BLaER1 treated with 17β-estradiol and CSF1 and Interleukin-3, amounts not matched to agents 10 nM and 100 nM (cell line): ENCODE results near the gene JAG2.

Source experiments
- H3K27ac ChIP-seq, 11 experiments: shearing (Covaris generic); formaldehyde crosslinking; 2 replicates each; pipeline ENCODE4 v1.8.1; 2022
- H3K27me3 ChIP-seq, 11 experiments: shearing (Covaris generic); formaldehyde crosslinking; 2 replicates each; pipeline ENCODE4 v1.8.1; 2022
- H3K36me3 ChIP-seq, 11 experiments: shearing (Covaris generic); formaldehyde crosslinking; 2 replicates each; pipeline ENCODE4 v1.8.1; 2022
- H3K4me1 ChIP-seq, 10 experiments: shearing (Covaris generic); formaldehyde crosslinking; 2 replicates each; pipeline ENCODE4 v1.8.1; 2022
- H3K4me2 ChIP-seq, 11 experiments: shearing (Covaris generic); formaldehyde crosslinking; 2 replicates each; pipeline ENCODE4 v1.8.1; 2022
- H3K4me3 ChIP-seq, 10 experiments: shearing (Covaris generic); formaldehyde crosslinking; 2 replicates each; pipeline ENCODE4 v1.8.1; 2022
- H3K9ac ChIP-seq, 11 experiments: shearing (Covaris generic); formaldehyde crosslinking; 2 replicates each; pipeline ENCODE4 v1.8.1; 2022
- H3K9me3 ChIP-seq, 11 experiments: shearing (Covaris generic); formaldehyde crosslinking; replicated peaks in 1 of 11; 2 replicates each; pipeline ENCODE4 v1.8.1; 2022
- H4K20me1 ChIP-seq, 11 experiments: shearing (Covaris generic); formaldehyde crosslinking; 2 replicates each; pipeline ENCODE4 v1.8.1; 2022
- Cebpa-rat ChIP-seq, 11 experiments: shearing (Covaris generic); IDR thresholded peaks; 2 replicates each; pipeline ENCODE4 v1.8.1; 2022

JAG2 gene

GRCh38 chr14:105169776-105170655, 1.4 kb upstream of the JAG2 start:
- H3K27me3 ChIP-seq: peaks cover 0 to 29% (median 0%) of the 10 kb centered on the region in 11 experiments; a peak in 8 of 22 replicates
- H3K4me1 ChIP-seq: peaks cover 58 to 92% (median 91%) of the 10 kb centered on the region in 10 experiments
- peaks cover 15 to 76% (median 62%) of the 10 kb centered on the region in 11 experiments; a peak in 19 of 22 replicates for H4K20me1 ChIP-seq
- peak overlapping the region in 8 of 11 experiments; percentile 19 to 67 (median 56); a peak in 13 of 22 replicates for H3K9ac ChIP-seq
- H3K9me3 ChIP-seq: no peaks in the 10 kb centered on the region
- peak overlapping the region in 6 of 11 experiments; percentile 9 to 66 (median 40); a peak in 8 of 22 replicates for H3K27ac ChIP-seq
- no peak for TF ChIP-seq Cebpa-rat (IDR thresholded peaks at IDR 0.05)
- H3K36me3 ChIP-seq: no peaks in the 10 kb centered on the region
- H3K4me2 ChIP-seq: peak overlapping the region; percentile 90 to 100 (median 98)
- peak overlapping the region in 6 of 10 experiments; percentile 0 to 55 (median 42); a peak in 7 of 20 replicates for H3K4me3 ChIP-seq

- Histone ChIP-seq H3K36me3 (no peaks in the 10 kb centered on the region), H4K20me1 (peaks cover 25 to 81% (median 65%) of the 10 kb centered on the region in 11 experiments; a peak in 19 of 22 replicates), H3K4me2 (peak overlapping the region; percentile 90 to 100 (median 98)), H3K9ac (peak overlapping the region in 8 of 11 experiments; percentile 14 to 71 (median 62); a peak in 15 of 22 replicates), H3K4me1 (peaks cover 49 to 92% (median 91%) of the 10 kb centered on the region in 10 experiments), H3K4me3 (peak overlapping the region; percentile 49 to 71 (median 58)), H3K27me3 (peaks cover 0 to 29% (median 0%) of the 10 kb centered on the region in 11 experiments; a peak in 8 of 22 replicates), H3K9me3 (no peaks in the 10 kb centered on the region), H3K27ac (peak overlapping the region in 2 of 11 experiments; percentile 37 to 66; a peak in 2 of 22 replicates)
- no peak for TF ChIP-seq Cebpa-rat (IDR thresholded peaks at IDR 0.05)
Observed at GRCh38 chr14:105168979-105169507, 467 bp upstream of the JAG2 start.

GRCh38 chr14:105168093-105168420, 519 bp downstream of the JAG2 start:
- Histone ChIP-seq H3K9me3 (no peaks in the 10 kb centered on the region), H3K27ac (peak overlapping the region in 7 of 11 experiments; percentile 48 to 82 (median 72); a peak in 11 of 22 replicates), H3K27me3 (peaks cover 0 to 29% (median 0%) of the 10 kb centered on the region in 11 experiments; a peak in 8 of 22 replicates), H3K4me1 (peaks cover 43 to 92% (median 91%) of the 10 kb centered on the region in 10 experiments), H4K20me1 (peaks cover 31 to 90% (median 65%) of the 10 kb centered on the region in 11 experiments; a peak in 19 of 22 replicates), H3K4me2 (peak overlapping the region; percentile 97 to 100 (median 100)), H3K9ac (peak overlapping the region in 10 of 11 experiments; percentile 11 to 82 (median 71); a peak in 18 of 22 replicates), H3K36me3 (no peaks in the 10 kb centered on the region), H3K4me3 (peak overlapping the region; percentile 54 to 71 (median 64))
- no peak for TF ChIP-seq Cebpa-rat (IDR thresholded peaks at IDR 0.05)

GRCh38 chr14:105167303-105168092, 1.1 kb downstream of the JAG2 start:
- Histone ChIP-seq H3K4me3 (peak overlapping the region; percentile 54 to 71 (median 64)), H3K4me1 (peaks cover 43 to 92% (median 91%) of the 10 kb centered on the region in 10 experiments), H3K36me3 (no peaks in the 10 kb centered on the region), H3K27ac (peak overlapping the region in 8 of 11 experiments; percentile 48 to 82 (median 72); a peak in 16 of 22 replicates), H4K20me1 (peaks cover 33 to 92% (median 66%) of the 10 kb centered on the region in 11 experiments; a peak in 20 of 22 replicates), H3K27me3 (peaks cover 0 to 29% (median 0%) of the 10 kb centered on the region in 11 experiments; a peak in 8 of 22 replicates), H3K9me3 (no peaks in the 10 kb centered on the region), H3K9ac (peak overlapping the region; percentile 11 to 82 (median 69); a peak in 21 of 22 replicates), H3K4me2 (peak overlapping the region; percentile 97 to 100 (median 100))
- TF ChIP-seq Cebpa-rat (IDR thresholded peaks at IDR 0.05): no peak

- Histone ChIP-seq H3K27me3 (peaks cover 0 to 29% (median 0%) of the 10 kb centered on the region in 11 experiments; a peak in 8 of 22 replicates), H3K4me1 (peaks cover 43 to 92% (median 91%) of the 10 kb centered on the region in 10 experiments), H3K9ac (peak overlapping the region in 9 of 11 experiments; percentile 11 to 82 (median 73); a peak in 16 of 22 replicates), H3K27ac (peak overlapping the region in 8 of 11 experiments; percentile 48 to 82 (median 72); a peak in 16 of 22 replicates), H3K4me2 (peak overlapping the region; percentile 97 to 100 (median 100)), H3K9me3 (no peaks in the 10 kb centered on the region), H3K36me3 (no peaks in the 10 kb centered on the region), H4K20me1 (peaks cover 41 to 92% (median 66%) of the 10 kb centered on the region in 11 experiments; a peak in 21 of 22 replicates), H3K4me3 (peak overlapping the region; percentile 54 to 71 (median 64); a peak in 18 of 20 replicates)
- TF ChIP-seq Cebpa-rat (IDR thresholded peaks at IDR 0.05): no peak
Observed at GRCh38 chr14:105166571-105167302, 1.8 kb downstream of the JAG2 start.

- peak overlapping the region in 5 of 11 experiments; percentile 31 to 82 (median 72); a peak in 11 of 22 replicates for H3K27ac ChIP-seq
- H3K4me2 ChIP-seq: peak overlapping the region in 10 of 11 experiments; percentile 97 to 100 (median 100); a peak in 20 of 22 replicates
- peak overlapping the region in 2 of 10 experiments; percentile 8 to 64; a peak in 4 of 20 replicates for H3K4me3 ChIP-seq
- H3K27me3 ChIP-seq: peaks cover 0 to 29% (median 0%) of the 10 kb centered on the region in 11 experiments; a peak in 8 of 22 replicates
- TF ChIP-seq Cebpa-rat (IDR thresholded peaks at IDR 0.05): no peak
- peaks cover 35 to 92% (median 91%) of the 10 kb centered on the region in 10 experiments for H3K4me1 ChIP-seq
- H3K9ac ChIP-seq: peak overlapping the region in 5 of 11 experiments; percentile 55 to 82 (median 78); a peak in 9 of 22 replicates
- no peaks in the 10 kb centered on the region for H3K9me3 ChIP-seq
- H4K20me1 ChIP-seq: peaks cover 42 to 92% (median 66%) of the 10 kb centered on the region in 11 experiments; a peak in 21 of 22 replicates
- H3K36me3 ChIP-seq: no peaks in the 10 kb centered on the region
Observed at GRCh38 chr14:105165761-105166485, 2.7 kb downstream of the JAG2 start.
